HepG2 (cell line): ENCODE results near the gene GP1BA. TPM values are rescaled to one million over a fixed set of nuclear protein-coding genes. Genes with fewer than 3 reads are reported as not detected.

ENCODE experiments used
- CC2D1A ChIP-seq: sonication (generic); formaldehyde crosslinking; IDR thresholded peaks from 2 replicates; pipeline ENCODE4 v1.8.1; 2023; ENCODE audit warnings: mild to moderate bottlenecking, missing genetic modification reagents
- EZH2 ChIP-seq: conservative IDR thresholded peaks from 2 replicates; pipeline ENCODE4 v1.6.1; 2012; ENCODE audit warnings: mild to moderate bottlenecking, low read depth, low read length, moderate library complexity
- KDM3A ChIP-seq: IDR thresholded peaks from 2 replicates; pipeline ENCODE4 v1.6.1; 2018; ENCODE audit warnings: low read depth, missing compliant biosample characterization
- MAF1 ChIP-seq: sonication (generic); formaldehyde crosslinking; IDR thresholded peaks from 2 replicates; pipeline ENCODE4 v1.5.0; 2020; ENCODE audit warnings: missing genetic modification reagents, borderline replicate concordance
- RBM22 ChIP-seq: fragments of 200-400 bp; formaldehyde crosslinking; optimal IDR thresholded peaks from 2 replicates; pipeline ENCODE3; 2017; ENCODE audit warnings: mild to moderate bottlenecking, low read length, moderate library complexity
- SRSF9 ChIP-seq: fragments of 200-400 bp; formaldehyde crosslinking; IDR thresholded peaks from 2 replicates; pipeline ENCODE4 v1.6.1; 2018; ENCODE audit warnings: borderline replicate concordance, mild to moderate bottlenecking, low read depth, low read length; ENCODE audit not compliant: insufficient read depth, poor library complexity, severe bottlenecking
- ZBTB1 ChIP-seq: sonication (generic); formaldehyde crosslinking; IDR thresholded peaks from 2 replicates; pipeline ENCODE4 v1.4.0; 2020; ENCODE audit warnings: missing genetic modification reagents, borderline replicate concordance
- ZFP36L2 ChIP-seq: sonication (generic); formaldehyde crosslinking; IDR thresholded peaks from 2 replicates; pipeline ENCODE4 v1.4.0; 2020; ENCODE audit warnings: missing genetic modification reagents
- ZNF225 ChIP-seq: sonication (generic); formaldehyde crosslinking; IDR thresholded peaks from 2 replicates; pipeline ENCODE4 v1.4.0; 2020; ENCODE audit warnings: mild to moderate bottlenecking, missing genetic modification reagents
- ZNF317 ChIP-seq: sonication (generic); formaldehyde crosslinking; IDR thresholded peaks from 2 replicates; pipeline ENCODE4 v1.5.0; 2020; ENCODE audit warnings: mild to moderate bottlenecking, missing genetic modification reagents
- ZNF383 ChIP-seq: sonication (generic); formaldehyde crosslinking; IDR thresholded peaks from 2 replicates; pipeline ENCODE4 v1.4.0; 2020; ENCODE audit warnings: missing genetic modification reagents, mild to moderate bottlenecking, borderline replicate concordance
- ZNF446 ChIP-seq: sonication (generic); formaldehyde crosslinking; IDR thresholded peaks from 2 replicates; pipeline ENCODE4 v1.5.0; 2020; ENCODE audit warnings: mild to moderate bottlenecking, missing genetic modification reagents
- ZNF460 ChIP-seq: sonication (generic); formaldehyde crosslinking; IDR thresholded peaks from 2 replicates; pipeline ENCODE4 v1.5.1; 2020; ENCODE audit warnings: missing genetic modification reagents, mild to moderate bottlenecking, borderline replicate concordance
- ZNF605 ChIP-seq: sonication (generic); formaldehyde crosslinking; IDR thresholded peaks from 2 replicates; pipeline ENCODE4 v1.8.0; 2022; ENCODE audit warnings: mild to moderate bottlenecking, missing genetic modification reagents
- polyA plus RNA-seq, 8 experiments: library from polyadenylated mRNA; depleted of rRNA in 3 of 8; stranded (reverse) in 7 of 8; unstranded in 1 of 8; fragments of >200 nt; fragmentation: Illumina TruSeq in 4 of 8; extraction: Trizol in 4 of 8; gene quantifications; 2 replicates each; pipeline versions ENCODE4 v1.2.1 to v1.2.3, GENCODE V29; 2011 to 2016; ENCODE audit warnings: low read depth in 4 of 8, missing spikeins in 1 of 8, mixed read lengths in 1 of 8; ENCODE audit not compliant: insufficient read depth in 1 of 8
- total RNA-seq, 5 experiments: library from RNA; depleted of rRNA; stranded (reverse); fragments of >200 nt; fragmentation: Illumina TruSeq; extraction: Trizol; gene quantifications; 2 replicates each; pipeline ENCODE4 v1.2.3, GENCODE V29; 2016; ENCODE audit warnings: low read depth in 1 of 5
- TF ChIP-seq, protein P1 (sequence below): sonication (generic); formaldehyde crosslinking; IDR thresholded peaks from 2 replicates; pipeline ENCODE4 v1.8.1; 2023; ENCODE audit warnings: mild to moderate bottlenecking, moderate library complexity, missing genetic modification reagents
- TF ChIP-seq, protein P2 (sequence below), 2 experiments: IDR thresholded peaks; 2 replicates each; pipeline ENCODE4 v1.6.1; 2011 to 2012; ENCODE audit warnings: low read length in 2 of 2, borderline replicate concordance in 1 of 2, low read depth in 1 of 2, mild to moderate bottlenecking in 1 of 2, moderate library complexity in 1 of 2
- TF ChIP-seq, protein P3 (sequence below): sonication (generic); formaldehyde crosslinking; IDR thresholded peaks from 2 replicates; pipeline ENCODE4 v1.5.1; 2020; ENCODE audit warnings: mild to moderate bottlenecking, missing genetic modification reagents
- TF ChIP-seq, protein P4 (sequence below): sonication (generic); formaldehyde crosslinking; IDR thresholded peaks from 2 replicates; pipeline ENCODE4 v1.5.0; 2020; ENCODE audit warnings: mild to moderate bottlenecking, missing genetic modification reagents

Gene GP1BA
- total and polyA plus RNA-seq, 2 of the 13 experiments (the other 11 are each of a cell fraction or from before 2014, with no cell fraction given), result not detected

DNA sequence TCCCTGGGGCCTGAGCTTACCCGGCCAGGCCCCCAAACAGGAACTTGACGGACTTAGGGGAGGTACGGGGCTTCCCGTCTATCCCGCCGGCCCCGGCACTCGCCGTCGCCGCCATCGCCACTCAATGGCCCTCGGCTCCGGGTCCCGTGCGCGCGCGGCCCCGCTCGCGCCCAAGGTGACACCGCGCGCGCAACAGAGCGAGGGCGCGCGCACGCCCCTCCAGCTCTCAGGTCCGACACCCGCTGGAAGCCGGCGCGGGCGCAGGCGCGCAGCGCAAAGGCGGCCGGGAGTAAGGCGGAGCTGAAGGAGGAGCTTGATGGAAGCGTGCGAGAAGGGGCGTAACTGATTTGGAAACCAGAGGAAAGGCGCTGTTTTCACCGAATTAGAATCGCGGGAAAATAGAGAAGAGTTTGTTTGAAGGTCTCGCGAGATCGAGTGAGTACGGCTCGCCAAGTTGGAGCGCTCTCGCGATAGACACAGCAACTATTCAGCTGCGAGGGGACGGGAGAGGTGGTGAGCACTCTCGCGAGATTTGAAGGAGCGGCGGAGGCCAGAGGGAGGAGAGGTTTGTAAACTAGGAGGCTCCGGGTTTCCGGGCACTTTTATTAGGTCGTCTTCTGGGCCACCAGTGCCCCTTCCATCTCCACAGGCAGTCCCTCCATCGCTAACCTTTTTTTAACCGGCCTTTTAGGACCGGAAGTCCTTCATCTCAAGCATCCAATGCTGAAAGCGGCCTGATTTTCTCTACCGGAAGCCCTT, 7.9 kb downstream of the GP1BA start, which contains the start of the genes RNF167 and SLC25A11 (continued):
- no peak for TF ChIP-seq ZBTB1
- TF ChIP-seq, protein P1, sequence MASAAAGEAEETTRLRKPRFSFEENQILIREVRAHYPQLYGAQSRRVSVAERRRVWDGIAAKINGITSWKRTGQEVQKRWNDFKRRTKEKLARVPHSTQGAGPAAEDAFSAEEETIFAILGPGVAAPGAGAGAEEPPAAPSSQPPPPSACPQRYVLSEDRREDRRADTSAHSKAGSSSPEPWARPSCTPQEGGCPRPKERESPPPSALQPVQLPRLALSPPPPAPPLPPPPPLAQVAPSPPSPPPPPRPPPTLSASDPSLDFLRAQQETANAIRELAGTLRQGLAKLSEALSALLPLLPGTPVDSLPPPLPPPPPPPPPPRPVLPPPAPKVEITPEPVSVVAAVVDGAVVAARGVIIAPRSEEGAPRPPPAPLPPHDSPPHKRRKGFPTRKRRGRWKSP (CRISPR knock-in tag), result peak; percentile 91
- no peak for TF ChIP-seq ZFP36L2 (CRISPR knock-in tag)
- TF ChIP-seq, protein P2, sequence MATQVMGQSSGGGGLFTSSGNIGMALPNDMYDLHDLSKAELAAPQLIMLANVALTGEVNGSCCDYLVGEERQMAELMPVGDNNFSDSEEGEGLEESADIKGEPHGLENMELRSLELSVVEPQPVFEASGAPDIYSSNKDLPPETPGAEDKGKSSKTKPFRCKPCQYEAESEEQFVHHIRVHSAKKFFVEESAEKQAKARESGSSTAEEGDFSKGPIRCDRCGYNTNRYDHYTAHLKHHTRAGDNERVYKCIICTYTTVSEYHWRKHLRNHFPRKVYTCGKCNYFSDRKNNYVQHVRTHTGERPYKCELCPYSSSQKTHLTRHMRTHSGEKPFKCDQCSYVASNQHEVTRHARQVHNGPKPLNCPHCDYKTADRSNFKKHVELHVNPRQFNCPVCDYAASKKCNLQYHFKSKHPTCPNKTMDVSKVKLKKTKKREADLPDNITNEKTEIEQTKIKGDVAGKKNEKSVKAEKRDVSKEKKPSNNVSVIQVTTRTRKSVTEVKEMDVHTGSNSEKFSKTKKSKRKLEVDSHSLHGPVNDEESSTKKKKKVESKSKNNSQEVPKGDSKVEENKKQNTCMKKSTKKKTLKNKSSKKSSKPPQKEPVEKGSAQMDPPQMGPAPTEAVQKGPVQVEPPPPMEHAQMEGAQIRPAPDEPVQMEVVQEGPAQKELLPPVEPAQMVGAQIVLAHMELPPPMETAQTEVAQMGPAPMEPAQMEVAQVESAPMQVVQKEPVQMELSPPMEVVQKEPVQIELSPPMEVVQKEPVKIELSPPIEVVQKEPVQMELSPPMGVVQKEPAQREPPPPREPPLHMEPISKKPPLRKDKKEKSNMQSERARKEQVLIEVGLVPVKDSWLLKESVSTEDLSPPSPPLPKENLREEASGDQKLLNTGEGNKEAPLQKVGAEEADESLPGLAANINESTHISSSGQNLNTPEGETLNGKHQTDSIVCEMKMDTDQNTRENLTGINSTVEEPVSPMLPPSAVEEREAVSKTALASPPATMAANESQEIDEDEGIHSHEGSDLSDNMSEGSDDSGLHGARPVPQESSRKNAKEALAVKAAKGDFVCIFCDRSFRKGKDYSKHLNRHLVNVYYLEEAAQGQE (IDR thresholded peaks at IDR 0.05; ENCODE audit: borderline replicate concordance in 1 of 2, low read depth in 1 of 2, low read length in 2 of 2), result no peak
- peak; percentile 53 for TF ChIP-seq RBM22
- TF ChIP-seq, protein P3, sequence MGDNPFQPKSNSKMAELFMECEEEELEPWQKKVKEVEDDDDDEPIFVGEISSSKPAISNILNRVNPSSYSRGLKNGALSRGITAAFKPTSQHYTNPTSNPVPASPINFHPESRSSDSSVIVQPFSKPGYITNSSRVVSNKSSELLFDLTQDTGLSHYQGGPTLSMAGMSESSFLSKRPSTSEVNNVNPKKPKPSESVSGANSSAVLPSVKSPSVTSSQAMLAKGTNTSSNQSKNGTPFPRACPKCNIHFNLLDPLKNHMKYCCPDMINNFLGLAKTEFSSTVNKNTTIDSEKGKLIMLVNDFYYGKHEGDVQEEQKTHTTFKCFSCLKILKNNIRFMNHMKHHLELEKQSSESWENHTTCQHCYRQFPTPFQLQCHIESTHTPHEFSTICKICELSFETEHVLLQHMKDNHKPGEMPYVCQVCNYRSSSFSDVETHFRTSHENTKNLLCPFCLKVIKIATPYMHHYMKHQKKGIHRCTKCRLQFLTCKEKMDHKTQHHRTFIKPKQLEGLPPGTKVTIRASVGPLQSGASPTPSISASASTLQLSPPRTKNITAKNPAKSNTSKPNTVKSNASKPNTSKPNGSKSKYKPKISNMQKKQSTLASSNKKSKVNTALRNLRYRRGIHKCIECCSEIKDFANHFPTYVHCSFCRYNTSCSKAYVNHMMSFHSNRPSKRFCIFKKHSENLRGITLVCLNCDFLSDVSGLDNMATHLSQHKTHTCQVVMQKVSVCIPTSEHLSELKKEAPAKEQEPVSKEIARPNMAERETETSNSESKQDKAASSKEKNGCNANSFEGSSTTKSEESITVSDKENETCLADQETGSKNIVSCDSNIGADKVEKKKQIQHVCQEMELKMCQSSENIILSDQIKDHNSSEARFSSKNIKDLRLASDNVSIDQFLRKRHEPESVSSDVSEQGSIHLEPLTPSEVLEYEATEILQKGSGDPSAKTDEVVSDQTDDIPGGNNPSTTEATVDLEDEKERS (CRISPR knock-in tag), result no peak
- TF ChIP-seq ZNF225, result no peak
- TF ChIP-seq EZH2, result no peak
- no peak for TF ChIP-seq KDM3A (CRISPR knock-in tag)
- no peak for TF ChIP-seq ZNF383 (CRISPR knock-in tag)
- no peak for TF ChIP-seq SRSF9
- no peak for TF ChIP-seq ZNF605 (CRISPR knock-in tag)
- TF ChIP-seq ZNF446 (CRISPR knock-in tag), result no peak
- no peak for TF ChIP-seq CC2D1A (CRISPR knock-in tag)
- no peak for TF ChIP-seq ZNF317 (CRISPR knock-in tag)
- TF ChIP-seq, protein P4, sequence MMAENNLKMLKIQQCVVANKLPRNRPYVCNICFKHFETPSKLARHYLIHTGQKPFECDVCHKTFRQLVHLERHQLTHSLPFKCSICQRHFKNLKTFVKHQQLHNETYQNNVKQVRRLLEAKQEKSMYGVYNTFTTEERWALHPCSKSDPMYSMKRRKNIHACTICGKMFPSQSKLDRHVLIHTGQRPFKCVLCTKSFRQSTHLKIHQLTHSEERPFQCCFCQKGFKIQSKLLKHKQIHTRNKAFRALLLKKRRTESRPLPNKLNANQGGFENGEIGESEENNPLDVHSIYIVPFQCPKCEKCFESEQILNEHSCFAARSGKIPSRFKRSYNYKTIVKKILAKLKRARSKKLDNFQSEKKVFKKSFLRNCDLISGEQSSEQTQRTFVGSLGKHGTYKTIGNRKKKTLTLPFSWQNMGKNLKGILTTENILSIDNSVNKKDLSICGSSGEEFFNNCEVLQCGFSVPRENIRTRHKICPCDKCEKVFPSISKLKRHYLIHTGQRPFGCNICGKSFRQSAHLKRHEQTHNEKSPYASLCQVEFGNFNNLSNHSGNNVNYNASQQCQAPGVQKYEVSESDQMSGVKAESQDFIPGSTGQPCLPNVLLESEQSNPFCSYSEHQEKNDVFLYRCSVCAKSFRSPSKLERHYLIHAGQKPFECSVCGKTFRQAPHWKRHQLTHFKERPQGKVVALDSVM (CRISPR knock-in tag), result peak; percentile 95
- TF ChIP-seq MAF1, result 0 out of 2 replicates have a peak, but pooled peaks have one; percentile 50
- TF ChIP-seq ZNF460 (CRISPR knock-in tag), result no peak
